ENCODE measurements around the gene ANTXR1.

- TF ChIP-seq CTCF (IDR thresholded peaks at IDR 0.05; ENCODE audit: poor library complexity) (no peak), EZH2 (IDR thresholded peaks at IDR 0.05; ENCODE audit: borderline replicate concordance) (no peak)
Measured at GRCh38 chr2:69041214-69041613, 28.2 kb downstream of the ANTXR1 start.

All from hepatocyte (in vitro differentiated cells).